Loucy (cell line): ENCODE data around the gene KCNMB2.

ENCODE experiments used
- H2AFZ ChIP-seq: fragments of 200-600 bp; sonication (generic); 2 replicates; pipeline ENCODE4 v1.6.0; 2016; ENCODE audit warnings: antibody characterized with exemption, mild to moderate bottlenecking, low read length, moderate library complexity
- H3F3A ChIP-seq: fragments of 200-600 bp; 2 replicates; pipeline ENCODE4 v1.6.0; 2016; ENCODE audit warnings: antibody characterized with exemption, low read depth, mild to moderate bottlenecking
- H3K27me3 ChIP-seq: fragments of 200-600 bp; sonication (generic); 2 replicates; pipeline ENCODE4 v1.6.1; 2014; ENCODE audit warnings: low read length, mild to moderate bottlenecking; ENCODE audit not compliant: insufficient read depth, poor library complexity, severe bottlenecking
- H3K36me3 ChIP-seq: fragments of 200-600 bp; sonication (generic); 2 replicates; pipeline ENCODE4 v1.6.1; 2016; ENCODE audit warnings: low read length; ENCODE audit not compliant: insufficient read depth
- H3K4me1 ChIP-seq: fragments of 200-600 bp; sonication (generic); 2 replicates; pipeline ENCODE4 v1.5.1; 2014; ENCODE audit warnings: low read length, mild to moderate bottlenecking; ENCODE audit not compliant: insufficient read depth, poor library complexity, severe bottlenecking
- H3K4me2 ChIP-seq: fragments of 200-600 bp; sonication (generic); 2 replicates; pipeline ENCODE4 v1.6.0; 2014; ENCODE audit warnings: antibody characterized with exemption, low read length, low read depth, mild to moderate bottlenecking; ENCODE audit not compliant: poor library complexity, severe bottlenecking
- H3K4me3 ChIP-seq: fragments of 200-600 bp; sonication (generic); 2 replicates; pipeline ENCODE4 v1.5.1; 2014; ENCODE audit warnings: low read length, mild to moderate bottlenecking, mixed read lengths; ENCODE audit not compliant: poor library complexity, severe bottlenecking
- H3K79me2 ChIP-seq: fragments of 200-600 bp; sonication (generic); 2 replicates; pipeline ENCODE4 v1.6.1; 2014; ENCODE audit warnings: low read length; ENCODE audit not compliant: insufficient read depth
- H3K9ac ChIP-seq: fragments of 200-600 bp; sonication (generic); 2 replicates; pipeline ENCODE4 v1.6.0; 2014; ENCODE audit warnings: mild to moderate bottlenecking, low read depth, low read length, moderate library complexity; ENCODE audit not compliant: poor library complexity, severe bottlenecking
- H3K9me2 ChIP-seq: fragments of 200-600 bp; sonication (generic); replicated peaks from 2 replicates; pipeline ENCODE4 v1.6.1; 2016; ENCODE audit warnings: low read depth, low read length, mixed read lengths
- H3K9me3 ChIP-seq: fragments of 200-600 bp; sonication (generic); 2 replicates; pipeline ENCODE4 v1.6.1; 2014; ENCODE audit warnings: mild to moderate bottlenecking, antibody characterized with exemption, low read length, low read depth; ENCODE audit not compliant: insufficient read depth
- H4K20me1 ChIP-seq: fragments of 200-600 bp; sonication (generic); 2 replicates; pipeline ENCODE4 v1.6.0; 2014; ENCODE audit warnings: antibody characterized with exemption, low read length, mild to moderate bottlenecking; ENCODE audit not compliant: insufficient read depth, poor library complexity, severe bottlenecking
- CTCF ChIP-seq: fragments of 200-600 bp; sonication (generic); conservative IDR thresholded peaks from 2 replicates; pipeline ENCODE4 v1.5.1; 2014; ENCODE audit warnings: mild to moderate bottlenecking, antibody characterized with exemption, low read length
- EZH2phosphoT487 ChIP-seq: fragments of 200-600 bp; IDR thresholded peaks from 2 replicates; pipeline ENCODE4 v1.6.1; 2018; ENCODE audit warnings: antibody characterized with exemption, mild to moderate bottlenecking, moderate library complexity, borderline replicate concordance

The KCNMB2 gene

GRCh38 chr3:178827285-178827856 lies 291.1 kb downstream of the KCNMB2 start:
- no peak for TF ChIP-seq CTCF
- TF ChIP-seq EZH2phosphoT487: no peak
- no peak overlapping the region for H3K9ac ChIP-seq
- H3K4me1 ChIP-seq: no peaks in the 10 kb centered on the region
- H3K27me3 ChIP-seq: no peaks in the 10 kb centered on the region
- no peaks in the 10 kb centered on the region for H3K79me2 ChIP-seq
- no peaks in the 10 kb centered on the region for H3K36me3 ChIP-seq
- H3K4me3 ChIP-seq: no peak overlapping the region
- H2AFZ ChIP-seq: no peak overlapping the region
- no peaks in the 10 kb centered on the region for H3F3A ChIP-seq
- no peaks in the 10 kb centered on the region for H3K9me2 ChIP-seq
- H3K9me3 ChIP-seq: no peaks in the 10 kb centered on the region
- H4K20me1 ChIP-seq: no peaks in the 10 kb centered on the region
- H3K4me2 ChIP-seq: no peak overlapping the region

- no peaks in the 10 kb centered on the region for H3K4me1 ChIP-seq
- no peak for TF ChIP-seq CTCF
- no peaks in the 10 kb centered on the region for H3K36me3 ChIP-seq
- no peaks in the 10 kb centered on the region for H3F3A ChIP-seq
- no peak overlapping the region for H3K4me2 ChIP-seq
- H4K20me1 ChIP-seq: no peaks in the 10 kb centered on the region
- H3K9me3 ChIP-seq: no peaks in the 10 kb centered on the region
- H3K27me3 ChIP-seq: no peaks in the 10 kb centered on the region
- H3K9ac ChIP-seq: no peak overlapping the region
- H3K9me2 ChIP-seq: no peaks in the 10 kb centered on the region
- no peaks in the 10 kb centered on the region for H3K79me2 ChIP-seq
- H3K4me3 ChIP-seq: no peak overlapping the region
- H2AFZ ChIP-seq: no peak overlapping the region
Observed at GRCh38 chr3:178833695-178834094, 297.5 kb downstream of the KCNMB2 start.

GRCh38 chr3:178835033-178835432 lies 298.8 kb downstream of the KCNMB2 start:
- Histone ChIP-seq H3K4me3 (no peak overlapping the region), H2AFZ (no peak overlapping the region), H3K9me2 (no peaks in the 10 kb centered on the region), H3K36me3 (no peaks in the 10 kb centered on the region), H3K4me1 (no peaks in the 10 kb centered on the region), H3K79me2 (no peaks in the 10 kb centered on the region), H3F3A (no peaks in the 10 kb centered on the region), H4K20me1 (no peaks in the 10 kb centered on the region), H3K9ac (no peak overlapping the region), H3K9me3 (no peaks in the 10 kb centered on the region), H3K27me3 (no peaks in the 10 kb centered on the region), H3K4me2 (no peak overlapping the region)
- TF ChIP-seq CTCF (no peak), EZH2phosphoT487 (no peak)
